A549 (cell line): ENCODE data around the gene LSS.

ENCODE experiments used
- CTCF ChIP-seq: fragments of >200 bp; sonication (Bioruptor Twin); formaldehyde crosslinking; IDR thresholded peaks from 3 replicates; pipeline ENCODE4 v1.5.1; 2016
- EP300 ChIP-seq, 2 experiments: fragments of >200 bp; sonication (Bioruptor Twin); formaldehyde crosslinking; IDR thresholded peaks; 2 replicates in 1 of 2; 3 replicates in 1 of 2; pipeline ENCODE4 v1.6.1; 2016 to 2017
- JUN ChIP-seq, 2 experiments: fragments of >200 bp; sonication (Bioruptor Twin); formaldehyde crosslinking; IDR thresholded peaks; 2 replicates in 1 of 2; 3 replicates in 1 of 2; pipeline ENCODE4 v1.6.1; 2016 to 2017
- MAFK ChIP-seq: fragments of 450-650 bp; IDR thresholded peaks from 2 replicates; pipeline ENCODE4 v1.6.1; 2014; ENCODE audit not compliant: partially characterized antibody
- MAX ChIP-seq: IDR thresholded peaks from 2 replicates; pipeline ENCODE4 v1.6.1; 2012
- MYC ChIP-seq: IDR thresholded peaks from 2 replicates; pipeline ENCODE4 v1.6.1; 2012; ENCODE audit warnings: mild to moderate bottlenecking, inconsistent platforms, low read length, improper control_type of control experiment, borderline replicate concordance
- POLR2A ChIP-seq: IDR thresholded peaks from 2 replicates; pipeline ENCODE4 v1.6.1; 2012; ENCODE audit warnings: mild to moderate bottlenecking, low read length
- RAD21 ChIP-seq, 2 experiments: fragments of >200 bp in 1 of 2; sonication (Bioruptor Twin) in 1 of 2; formaldehyde crosslinking in 1 of 2; IDR thresholded peaks in 1 of 2; conservative IDR thresholded peaks in 1 of 2; 2 replicates in 1 of 2; 3 replicates in 1 of 2; pipeline ENCODE4 v1.6.1; 2012 to 2018; ENCODE audit warnings: inconsistent platforms in 1 of 2
- REST ChIP-seq: fragments of 200-600 bp; sonication (generic); IDR thresholded peaks from 2 replicates; pipeline ENCODE4 v1.6.1; 2016; ENCODE audit warnings: antibody characterized with exemption, mild to moderate bottlenecking, moderate library complexity
- RNF2 ChIP-seq: fragments of 200-600 bp; sonication (generic); IDR thresholded peaks from 2 replicates; pipeline ENCODE4 v1.6.1; 2016; ENCODE audit warnings: low read depth, mild to moderate bottlenecking, antibody characterized with exemption, moderate library complexity, borderline replicate concordance
- TF ChIP-seq, protein P1 (sequence below): fragments of 450-650 bp; IDR thresholded peaks from 2 replicates; pipeline ENCODE4 v1.6.1; 2014; ENCODE audit warnings: antibody characterized with exemption
- TF ChIP-seq, protein P2 (sequence below): fragments of 150-350 bp; IDR thresholded peaks from 2 replicates; pipeline ENCODE4 v1.6.1; 2014; ENCODE audit warnings: low read depth, mild to moderate bottlenecking, low read length

- TF ChIP-seq JUN (IDR thresholded peaks at IDR 0.05): no peak
- TF ChIP-seq CTCF: no peak
- TF ChIP-seq POLR2A: no peak
- TF ChIP-seq, protein P1, sequence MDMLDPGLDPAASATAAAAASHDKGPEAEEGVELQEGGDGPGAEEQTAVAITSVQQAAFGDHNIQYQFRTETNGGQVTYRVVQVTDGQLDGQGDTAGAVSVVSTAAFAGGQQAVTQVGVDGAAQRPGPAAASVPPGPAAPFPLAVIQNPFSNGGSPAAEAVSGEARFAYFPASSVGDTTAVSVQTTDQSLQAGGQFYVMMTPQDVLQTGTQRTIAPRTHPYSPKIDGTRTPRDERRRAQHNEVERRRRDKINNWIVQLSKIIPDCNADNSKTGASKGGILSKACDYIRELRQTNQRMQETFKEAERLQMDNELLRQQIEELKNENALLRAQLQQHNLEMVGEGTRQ: no peak
- TF ChIP-seq RAD21 (conservative IDR thresholded peaks at IDR 0.05 in 1 of 2, IDR thresholded peaks at IDR 0.05 in 1 of 2): no peak
- no peak for TF ChIP-seq MAFK
- TF ChIP-seq EP300 (IDR thresholded peaks at IDR 0.05): no peak
- TF ChIP-seq MAX: no peak
- TF ChIP-seq REST: no peak
- TF ChIP-seq MYC: no peak
- TF ChIP-seq RNF2: no peak
- TF ChIP-seq, protein P2, sequence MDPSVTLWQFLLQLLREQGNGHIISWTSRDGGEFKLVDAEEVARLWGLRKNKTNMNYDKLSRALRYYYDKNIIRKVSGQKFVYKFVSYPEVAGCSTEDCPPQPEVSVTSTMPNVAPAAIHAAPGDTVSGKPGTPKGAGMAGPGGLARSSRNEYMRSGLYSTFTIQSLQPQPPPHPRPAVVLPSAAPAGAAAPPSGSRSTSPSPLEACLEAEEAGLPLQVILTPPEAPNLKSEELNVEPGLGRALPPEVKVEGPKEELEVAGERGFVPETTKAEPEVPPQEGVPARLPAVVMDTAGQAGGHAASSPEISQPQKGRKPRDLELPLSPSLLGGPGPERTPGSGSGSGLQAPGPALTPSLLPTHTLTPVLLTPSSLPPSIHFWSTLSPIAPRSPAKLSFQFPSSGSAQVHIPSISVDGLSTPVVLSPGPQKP: no peak
These were observed 8.9 kb downstream of the LSS start for GRCh38 chr21:46219591-46220239.
